ENCODE results near the gene UROD. TPM values are rescaled to one million over a fixed set of nuclear protein-coding genes. Genes with fewer than 3 reads are reported as not detected.
"Not testable (repeated sequence)": the region's sequence is repeated elsewhere in the genome, so short reads cannot be mapped to it uniquely, and the experiment has no call there.

Gene UROD
- total RNA-seq, 1 experiment from 2014 or later, result 112 TPM

DNA sequence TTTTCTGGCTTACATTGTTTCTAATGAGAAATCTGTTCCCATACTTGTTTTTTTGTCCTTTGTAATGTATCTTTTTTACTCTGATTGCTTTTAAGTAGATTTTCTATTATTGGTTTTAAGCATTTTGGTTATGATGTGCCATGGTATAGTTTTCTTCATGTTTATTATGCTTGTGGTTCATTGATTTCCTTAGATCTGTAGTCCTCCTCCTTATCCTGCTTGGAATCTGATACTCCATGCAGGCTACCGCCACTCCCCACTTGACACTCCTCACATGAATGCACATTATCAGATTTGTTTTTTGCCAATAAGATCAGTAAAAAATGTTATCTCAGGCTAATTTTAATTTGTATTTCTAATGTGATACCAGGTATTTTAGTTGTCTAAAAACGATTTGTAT is 20.8 kb downstream of the UROD start:
- DNase-seq (ENCODE audit: low read depth), result no peak
- in situ Hi-C loops (cut with HindIII; ENCODE audit: low pct_unique_long_range_greater_than_20kb, low sequenced_read_pairs), result no loop called here

DNA sequence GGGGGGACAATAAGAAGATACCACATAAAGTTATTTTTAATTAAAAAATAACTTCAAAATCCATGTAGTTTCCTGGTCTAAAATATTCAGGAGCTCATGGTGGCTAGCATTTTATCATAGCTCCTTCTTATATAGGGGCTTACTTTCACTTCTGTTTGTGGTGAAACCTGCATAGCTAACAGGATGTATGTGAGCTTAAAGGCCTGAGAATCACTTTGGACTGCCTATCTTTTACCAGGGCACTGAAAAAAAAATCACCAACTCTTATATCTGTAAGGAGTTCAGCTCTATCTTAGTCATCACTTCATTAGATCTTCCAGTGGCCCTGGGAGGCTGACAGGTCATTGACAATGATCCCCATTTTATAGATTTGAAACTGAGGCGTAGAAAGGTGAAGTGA is 21.3 kb downstream of the UROD start:
- in situ Hi-C loops (cut with HindIII; ENCODE audit: low pct_unique_long_range_greater_than_20kb, low sequenced_read_pairs), result no loop called here
- no peak for DNase-seq (ENCODE audit: low read depth)

DNA sequence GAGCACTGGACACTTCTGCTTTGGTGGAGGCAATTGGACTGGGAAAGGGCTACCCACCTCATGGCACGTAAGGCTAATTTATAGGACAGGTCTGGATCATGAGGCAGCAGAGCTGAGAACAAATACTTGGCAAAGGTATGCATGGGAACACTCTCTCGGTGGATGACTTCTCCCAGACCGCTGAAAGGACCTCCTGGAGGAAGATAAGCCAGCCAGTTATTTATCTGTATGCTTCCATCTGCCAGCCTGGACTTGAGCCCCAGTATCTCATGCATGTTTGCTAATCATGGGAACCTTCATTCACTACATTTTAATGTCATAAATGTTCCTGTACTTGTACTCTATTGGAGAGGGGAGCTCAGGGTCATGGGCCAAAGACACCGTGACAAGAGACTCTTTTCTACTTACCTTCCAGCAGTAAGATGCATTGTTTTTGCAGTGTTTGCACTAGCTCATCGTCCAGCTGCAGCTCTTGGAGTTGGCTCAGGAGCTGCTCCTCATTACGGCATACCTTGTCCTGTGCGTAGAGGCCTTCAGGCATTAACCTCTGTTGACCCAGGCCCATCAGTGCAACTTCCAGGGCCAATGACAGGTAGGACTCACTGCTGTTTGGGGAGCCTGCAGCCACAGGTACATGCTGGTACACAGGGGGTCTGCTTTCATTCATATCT is 23.7 kb downstream of the UROD start:
- in situ Hi-C loops (cut with HindIII; ENCODE audit: low pct_unique_long_range_greater_than_20kb, low sequenced_read_pairs), result no loop called here
- no peak for DNase-seq (ENCODE audit: low read depth)

DNA sequence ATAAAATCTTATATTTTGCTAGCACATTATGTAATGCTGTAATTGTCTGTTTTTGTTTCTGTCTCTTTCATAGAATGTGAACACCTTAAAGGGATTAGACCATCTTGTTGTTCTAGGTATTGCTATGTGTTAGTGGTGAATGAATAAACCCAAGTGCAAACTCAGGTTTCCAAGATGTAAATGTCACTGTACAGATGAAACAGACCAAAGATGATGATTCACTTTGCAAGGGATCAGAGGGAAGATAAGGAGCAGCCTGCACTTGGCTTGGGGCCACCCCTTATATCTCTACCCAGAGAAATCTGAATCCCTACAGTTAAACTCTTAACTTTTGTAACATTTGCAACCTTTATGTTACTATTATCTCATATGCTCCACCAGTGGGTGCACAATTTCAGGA is 25.4 kb downstream of the UROD start:
- in situ Hi-C loops (cut with HindIII; ENCODE audit: low pct_unique_long_range_greater_than_20kb, low sequenced_read_pairs), result no loop called here
- no peak for DNase-seq (ENCODE audit: low read depth)

DNA sequence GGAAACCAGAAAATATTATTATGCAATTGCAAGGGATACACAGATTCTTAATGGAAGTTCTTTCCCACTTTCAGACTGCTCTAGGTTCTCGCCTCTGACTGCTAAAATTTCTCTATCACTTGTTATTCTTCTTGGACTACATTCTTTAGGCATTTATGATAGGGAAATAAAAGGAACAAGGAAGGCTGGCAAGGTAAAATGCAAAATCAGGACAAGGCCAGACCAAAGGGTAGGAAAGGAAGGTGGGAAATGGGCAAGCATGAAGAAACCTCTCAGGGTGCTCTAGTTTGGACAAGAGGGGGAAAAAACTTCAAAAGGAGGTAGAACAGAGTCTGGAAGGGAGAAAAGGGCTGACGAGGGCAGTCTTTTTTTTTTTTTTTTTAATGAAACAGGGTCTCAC is 26.2 kb downstream of the UROD start:
- in situ Hi-C loops (cut with HindIII; ENCODE audit: low pct_unique_long_range_greater_than_20kb, low sequenced_read_pairs), result no loop called here
- DNase-seq (ENCODE audit: low read depth), result no peak

DNA sequence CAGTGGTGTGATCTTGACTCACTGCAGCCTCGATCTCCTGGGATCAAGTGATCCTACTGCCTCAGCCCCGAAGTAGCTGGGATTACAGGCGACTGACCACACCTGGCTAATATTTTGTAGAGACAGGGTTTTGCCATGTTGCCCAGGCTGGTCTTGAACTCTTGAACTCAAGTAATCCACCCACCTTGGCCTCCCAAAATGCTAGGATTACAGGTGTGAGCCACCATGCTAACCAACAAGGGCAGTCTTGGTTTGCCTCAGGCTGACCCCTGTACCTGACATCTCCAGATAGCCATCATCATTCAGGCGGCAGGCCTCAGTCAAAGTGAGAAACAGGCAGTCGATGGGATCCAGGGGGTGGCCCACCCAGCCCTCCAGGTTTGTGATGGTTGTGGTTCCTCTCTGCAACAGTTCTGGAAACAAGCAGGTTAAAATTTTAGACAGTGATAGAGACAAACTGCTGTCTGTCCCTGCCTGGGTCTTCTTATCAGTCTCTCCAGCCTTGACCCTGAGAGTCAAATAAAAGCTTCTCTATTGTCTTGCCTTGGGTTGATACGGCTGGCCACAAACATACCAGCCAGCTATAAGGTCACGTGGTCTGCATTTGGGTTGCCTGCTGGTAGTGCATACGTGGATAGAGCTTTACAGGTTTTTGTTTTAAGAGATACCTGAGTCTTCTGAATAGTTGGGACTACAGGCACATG is 26.8 kb downstream of the UROD start:
- in situ Hi-C loops (cut with HindIII; ENCODE audit: low pct_unique_long_range_greater_than_20kb, low sequenced_read_pairs), result no loop called here
- DNase-seq (ENCODE audit: low read depth), result no peak

DNA sequence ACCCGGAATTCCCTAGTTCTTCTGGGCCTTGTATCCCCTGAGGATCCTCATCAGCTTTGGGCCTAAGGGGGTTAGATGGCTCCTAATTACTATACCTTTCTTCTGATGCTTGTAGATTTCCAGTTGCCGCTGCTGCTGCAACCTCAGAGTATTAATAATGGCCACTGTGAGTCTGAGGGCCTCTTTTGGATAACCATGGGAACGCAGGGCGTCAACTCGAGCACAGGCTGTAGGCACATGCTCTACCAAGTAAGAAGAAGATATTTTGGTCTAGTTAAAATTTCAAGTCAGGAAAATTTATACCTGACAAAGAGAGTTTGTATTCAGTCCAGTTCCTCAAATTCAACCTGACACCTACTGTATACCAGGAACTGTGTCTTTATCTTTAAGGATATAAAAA is 28.2 kb downstream of the UROD start:
- in situ Hi-C loops (cut with HindIII; ENCODE audit: low pct_unique_long_range_greater_than_20kb, low sequenced_read_pairs), result no loop called here
- DNase-seq (ENCODE audit: low read depth), result no peak

DNA sequence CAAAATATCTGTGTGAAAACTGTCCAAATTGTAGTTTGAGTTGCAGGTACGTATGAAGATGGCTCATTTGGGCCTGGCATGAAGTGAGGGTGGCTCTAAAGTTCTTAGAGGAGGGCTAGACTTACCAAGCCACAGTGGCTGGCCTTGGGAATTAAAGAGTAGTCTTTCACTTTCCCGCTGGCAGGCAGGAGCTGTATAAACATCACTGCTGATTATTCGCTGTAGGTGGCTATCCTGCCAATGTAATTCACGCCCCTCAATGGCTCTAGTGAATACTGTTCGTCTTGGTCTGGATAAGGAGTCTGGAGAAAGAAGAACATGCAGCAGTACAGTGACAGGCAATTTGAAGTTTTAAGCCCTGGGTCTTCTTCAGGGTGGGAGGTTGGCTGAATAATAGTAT is 31.0 kb downstream of the UROD start:
- in situ Hi-C loops (cut with HindIII; ENCODE audit: low pct_unique_long_range_greater_than_20kb, low sequenced_read_pairs), result no loop called here
- DNase-seq (ENCODE audit: low read depth), result no peak

DNA sequence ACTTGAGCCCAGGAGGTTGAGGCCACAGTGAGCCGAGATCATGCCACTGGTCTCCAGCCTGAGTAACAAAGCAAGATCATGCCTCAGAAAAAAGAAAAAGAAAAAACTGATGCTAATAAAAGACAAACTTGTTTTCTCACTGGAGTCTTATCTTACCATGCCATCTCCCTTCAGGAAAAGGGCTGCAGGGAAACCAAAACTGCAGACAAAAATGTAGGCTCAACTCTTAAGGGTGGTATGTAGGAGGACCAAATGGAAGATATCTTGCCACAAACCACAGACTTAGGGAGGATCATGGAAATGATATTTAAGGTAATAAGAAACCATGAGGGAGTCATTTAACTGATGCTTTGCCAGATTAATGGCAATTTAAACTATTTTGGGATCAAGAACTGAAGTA is 32.9 kb downstream of the UROD start:
- in situ Hi-C loops (cut with HindIII; ENCODE audit: low pct_unique_long_range_greater_than_20kb, low sequenced_read_pairs), result no loop called here
- DNase-seq (ENCODE audit: low read depth), result no peak

DNA sequence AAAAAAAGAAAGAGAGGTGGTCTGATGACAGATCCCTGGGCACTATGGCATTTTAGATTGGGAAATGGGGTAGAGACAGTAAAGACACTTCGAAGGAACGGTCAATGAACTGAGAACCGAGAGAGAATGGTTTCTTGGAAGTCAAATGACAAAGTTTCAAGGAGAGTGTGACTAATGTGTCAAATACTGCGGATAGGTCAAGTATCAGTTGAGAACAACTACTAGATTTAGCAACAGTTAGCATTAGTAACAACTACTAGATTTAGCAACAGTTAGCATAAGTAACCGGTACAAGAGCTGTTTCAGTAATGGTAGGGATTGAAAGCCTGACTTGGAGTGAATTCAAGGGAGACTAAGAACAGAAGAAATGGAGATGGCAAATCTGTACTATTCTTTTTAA is 35.0 kb downstream of the UROD start:
- DNase-seq (ENCODE audit: low read depth), result no peak
- in situ Hi-C loops (cut with HindIII; ENCODE audit: low pct_unique_long_range_greater_than_20kb, low sequenced_read_pairs), result no loop called here

DNA sequence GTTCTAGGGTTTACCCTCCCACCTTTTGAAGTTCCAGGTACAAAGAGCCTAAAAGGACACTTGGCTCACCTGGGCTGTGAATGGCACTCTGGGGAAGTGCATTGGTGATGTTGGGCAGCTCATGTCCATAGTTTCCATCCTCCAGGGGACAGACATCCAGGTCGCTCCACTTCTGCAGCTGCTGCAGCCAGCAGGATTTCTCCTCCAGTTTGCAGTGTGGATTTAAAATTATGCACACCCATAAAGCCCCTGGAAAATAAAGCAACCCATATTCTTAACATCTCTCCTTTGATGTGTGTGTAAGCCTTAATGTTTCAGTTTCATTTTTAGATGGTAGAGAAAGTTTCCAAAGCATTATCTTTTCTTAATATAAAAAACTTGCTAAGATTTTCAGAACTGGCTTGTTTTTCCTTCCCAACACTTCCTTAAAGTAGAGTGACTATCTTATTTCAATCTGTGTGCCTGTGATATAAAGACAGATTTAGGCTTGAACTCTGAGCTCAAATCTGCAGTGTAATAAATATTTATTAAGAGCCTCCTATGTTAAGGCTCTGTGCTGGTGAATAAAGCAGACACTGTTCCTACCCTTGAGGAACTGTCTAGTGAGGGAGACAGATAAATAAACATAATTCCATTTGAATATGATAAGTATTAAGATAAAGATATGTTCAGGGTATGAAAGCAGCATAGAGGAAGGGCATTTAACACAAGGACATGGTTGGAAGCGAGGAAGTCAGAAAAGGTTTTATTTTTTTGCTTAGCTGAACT is 39.1 kb downstream of the UROD start:
- no peak for DNase-seq (ENCODE audit: low read depth)
- in situ Hi-C loops (cut with HindIII; ENCODE audit: low pct_unique_long_range_greater_than_20kb, low sequenced_read_pairs), result no loop called here

DNA sequence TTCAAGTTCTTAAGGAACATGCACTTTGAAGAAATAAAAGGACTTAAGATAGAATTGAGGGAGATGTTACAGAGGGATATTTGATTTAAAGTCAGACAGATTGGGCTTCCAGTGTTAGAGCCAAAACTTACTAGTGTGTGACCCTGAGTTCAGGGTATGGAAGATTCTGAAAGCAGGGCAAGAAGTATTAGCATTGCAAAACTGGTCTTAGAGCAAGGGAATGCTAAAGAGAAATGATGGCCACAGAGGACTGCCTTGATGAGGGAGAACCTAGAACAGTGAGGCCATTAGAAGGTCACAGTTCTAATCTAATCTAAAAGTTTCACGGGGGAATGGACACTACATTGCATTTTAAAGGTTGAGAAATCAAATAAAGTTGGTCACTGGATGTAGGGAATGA is 45.5 kb downstream of the UROD start:
- in situ Hi-C loops (cut with HindIII; ENCODE audit: low pct_unique_long_range_greater_than_20kb, low sequenced_read_pairs), result no loop called here
- no peak for DNase-seq (ENCODE audit: low read depth)

DNA sequence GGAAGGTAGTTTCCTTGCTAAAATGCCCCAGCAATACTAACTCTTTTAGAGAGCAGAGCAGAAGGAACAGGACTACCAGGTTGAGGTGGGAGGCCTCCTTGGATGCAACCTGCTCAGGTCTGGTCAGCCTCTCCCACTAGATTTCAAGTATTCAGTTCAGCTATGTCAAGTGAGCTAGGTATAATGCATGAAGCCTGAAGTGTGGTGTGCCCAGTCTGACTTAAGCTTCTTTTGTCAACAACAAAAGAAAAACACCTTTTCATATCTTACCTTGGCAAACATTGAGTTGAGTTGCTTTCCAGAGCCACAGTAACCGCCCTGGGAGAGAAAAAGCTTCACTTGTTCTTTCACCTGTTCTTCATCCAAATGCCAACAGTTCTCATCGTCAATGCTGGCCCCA is 47.8 kb downstream of the UROD start:
- in situ Hi-C loops (cut with HindIII; ENCODE audit: low pct_unique_long_range_greater_than_20kb, low sequenced_read_pairs), result no loop called here
- no peak for DNase-seq (ENCODE audit: low read depth)

DNA sequence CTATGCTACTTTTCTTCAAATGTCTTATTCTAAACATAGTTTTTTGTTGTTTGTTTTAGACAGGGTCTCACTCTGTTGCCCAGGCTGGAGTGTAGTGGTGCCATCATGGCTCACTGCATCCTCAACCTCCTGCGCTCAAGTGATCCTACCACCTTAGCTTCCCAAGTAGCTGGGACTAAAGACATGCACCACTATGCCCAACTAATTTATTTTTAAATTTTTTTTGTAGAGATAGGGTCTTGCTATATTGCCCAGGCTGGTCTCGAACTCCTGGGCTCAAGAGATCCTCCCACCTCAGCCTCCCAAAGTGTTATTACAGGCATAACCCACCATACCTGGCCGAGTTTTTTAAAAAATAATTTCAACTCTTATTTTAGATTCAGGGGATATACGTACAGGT is 50.4 kb downstream of the UROD start:
- DNase-seq (ENCODE audit: low read depth); in situ Hi-C loops (cut with HindIII; ENCODE audit: low pct_unique_long_range_greater_than_20kb, low sequenced_read_pairs): not testable (repeated sequence)

DNA sequence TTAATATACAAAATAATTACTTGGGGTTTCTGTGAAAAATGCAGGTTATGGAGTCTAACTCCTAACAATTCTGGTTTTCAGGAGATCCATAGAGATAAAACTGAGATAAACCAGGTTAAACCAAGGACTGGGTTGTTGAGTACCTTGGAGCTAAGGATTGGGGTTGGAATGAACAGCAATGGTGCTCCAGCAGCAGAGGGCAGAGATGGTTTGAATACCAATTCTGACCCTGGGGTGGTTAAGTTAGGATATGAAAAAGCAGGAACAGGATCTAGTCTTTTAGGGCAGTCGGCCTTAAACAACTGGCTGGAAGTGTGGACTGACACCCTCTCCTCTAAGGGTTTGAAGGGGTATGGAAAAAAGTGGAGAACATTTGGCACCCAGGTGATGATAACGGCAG is 53.0 kb downstream of the UROD start:
- DNase-seq (ENCODE audit: low read depth), result no peak
- in situ Hi-C loops (cut with HindIII; ENCODE audit: low pct_unique_long_range_greater_than_20kb, low sequenced_read_pairs), result no loop called here

Other genes starting within 250 kb of the UROD start
- gene RPS8, start 236.7 kb upstream of the UROD start, total RNA-seq (2014; rRNA removed; shearing (Covaris generic); ENCODE audit: low replicate concordance), result 1,783 and 1,946 TPM in 2 replicates
- not detected in 2 replicates for gene BEST4, start 224.1 kb upstream of the UROD start, total RNA-seq (2014; rRNA removed; shearing (Covaris generic); ENCODE audit: low replicate concordance)
- 5.0 and 11.7 TPM in 2 replicates for gene PLK3, start 211.9 kb upstream of the UROD start, total RNA-seq (2014; rRNA removed; shearing (Covaris generic); ENCODE audit: low replicate concordance)
- not detected in 2 replicates for gene DYNLT4, start 204.9 kb upstream of the UROD start, total RNA-seq (2014; rRNA removed; shearing (Covaris generic); ENCODE audit: low replicate concordance)
- 1.7 and 1.9 TPM in 2 replicates for gene BTBD19, start 203.7 kb upstream of the UROD start, total RNA-seq (2014; rRNA removed; shearing (Covaris generic); ENCODE audit: low replicate concordance)
- gene PTCH2, start 169.0 kb upstream of the UROD start, total RNA-seq (2014; rRNA removed; shearing (Covaris generic); ENCODE audit: low replicate concordance), result not detected in 2 replicates
- gene EIF2B3, start 25.7 kb upstream of the UROD start, total RNA-seq (2014; rRNA removed; shearing (Covaris generic); ENCODE audit: low replicate concordance), result 31.5 and 39.3 TPM in 2 replicates
- 6.4 and 16.6 TPM in 2 replicates for gene HECTD3, start 930 bp upstream of the UROD start, total RNA-seq (2014; rRNA removed; shearing (Covaris generic); ENCODE audit: low replicate concordance)
- 0.81 and 1.6 TPM in 2 replicates for gene ZSWIM5, start 194.4 kb downstream of the UROD start, total RNA-seq (2014; rRNA removed; shearing (Covaris generic); ENCODE audit: low replicate concordance)